GM12891 (cell line): ENCODE data around the gene IQSEC2.

Experiments
- DNase-seq: peaks from one replicate; pipeline ENCODE4 v3.0.0; 2011; ENCODE audit warnings: low spot score; ENCODE audit not compliant: insufficient read length
- FAIRE-seq: peaks from 2 replicates; lab custom pipeline; 2011; peaks lifted over from hg19 to GRCh38; lab: Jason Lieb, UNC
- PAX5 ChIP-seq: IDR thresholded peaks from 2 replicates; pipeline ENCODE4 v1.6.1; 2011; ENCODE audit warnings: low read length, moderate library complexity, mild to moderate bottlenecking; ENCODE audit not compliant: insufficient read depth, severe bottlenecking
- POLR2A ChIP-seq: IDR thresholded peaks from 2 replicates; pipeline ENCODE4 v1.6.1; 2011; ENCODE audit warnings: low read depth, low read length, control low read depth
- POLR2AphosphoS5 ChIP-seq: IDR thresholded peaks from 2 replicates; pipeline ENCODE4 v1.6.1; 2011; ENCODE audit warnings: low read depth, low read length, control low read depth
- POU2F2 ChIP-seq: IDR thresholded peaks from 2 replicates; pipeline ENCODE4 v1.6.1; 2011; ENCODE audit warnings: low read depth, mild to moderate bottlenecking, control low read depth, low read length, moderate library complexity
- SPI1 ChIP-seq: IDR thresholded peaks from 2 replicates; pipeline ENCODE4 v1.6.1; 2011; ENCODE audit warnings: low read depth, low read length, control low read depth
- TAF1 ChIP-seq: IDR thresholded peaks from 2 replicates; pipeline ENCODE4 v1.6.1; 2011; ENCODE audit warnings: low read depth, low read length, control low read depth

The IQSEC2 gene

GRCh38 chrX:53230116-53230515, 51.3 kb downstream of the IQSEC2 start:
- TF ChIP-seq SPI1 = no peak
- TF ChIP-seq TAF1 = no peak
- no peak for TF ChIP-seq POU2F2
- no peak for TF ChIP-seq POLR2AphosphoS5
- no peak for TF ChIP-seq PAX5
- TF ChIP-seq POLR2A = no peak
- FAIRE-seq = no peak
- no peak for DNase-seq

- FAIRE-seq (no peak), DNase-seq (no peak)
- TF ChIP-seq POLR2AphosphoS5 (no peak), POU2F2 (no peak)
Observed at GRCh38 chrX:53227224-53227765, 54.1 kb downstream of the IQSEC2 start.

GRCh38 chrX:53224860-53225797, 56.3 kb downstream of the IQSEC2 start, which contains the start of gene KDM5C:
Gene KDM5C (minus strand): TSS chrX:53225207. CDS start chrX:53224889, 318 bp downstream.
- peak; percentile 99 for FAIRE-seq
- peak; percentile 78 for DNase-seq
- TF ChIP-seq SPI1 (no peak), TAF1 (peak; percentile 97), POLR2A (peak; percentile 82; the same call in 1 of the 2 replicates), PAX5 (no peak), POLR2AphosphoS5 (peak; percentile 88), POU2F2 (peak; percentile 67)

GRCh38 chrX:53223955-53224859, 57.2 kb downstream of the IQSEC2 start:
- DNase-seq (no peak), FAIRE-seq (peak; percentile 92)
- TF ChIP-seq SPI1 = no peak
- no peak for TF ChIP-seq PAX5
- TF ChIP-seq POU2F2 = no peak
- no peak for TF ChIP-seq POLR2AphosphoS5
- no peak for TF ChIP-seq POLR2A
- TF ChIP-seq TAF1 = no peak

GRCh38 chrX:53223068-53223693, 58.2 kb downstream of the IQSEC2 start:
- DNase-seq (no peak), FAIRE-seq (no peak)
- TF ChIP-seq TAF1 = no peak
- TF ChIP-seq SPI1 = no peak
- no peak for TF ChIP-seq POLR2AphosphoS5
- no peak for TF ChIP-seq PAX5
- no peak for TF ChIP-seq POLR2A
